SK-N-SH (cell line): ENCODE data around the gene ADAMTS17. TPM values are rescaled to one million over a fixed set of nuclear protein-coding genes. Genes with fewer than 3 reads are reported as not detected.

Source experiments
- CTCF ChIA-PET: fragments of 300-600, 350-600 bp; formaldehyde crosslinking; extraction: SDS; loops from one replicate; lab custom pipeline; 2021; lab: Yijun Ruan, JAX
- POLR2A ChIA-PET: fragments of 350-600 bp; sonication (Branson Sonifier 250); formaldehyde crosslinking; extraction: SDS; loops from one replicate; lab custom pipeline; 2020; ENCODE audit warnings: antibody characterized with exemption, inconsistent platforms; lab: Yijun Ruan, JAX
- DNase-seq: peaks from one replicate; pipeline ENCODE4 v3.0.0; 2012
- H2AFZ ChIP-seq: fragments of 200-600 bp; sonication (generic); 2 replicates; pipeline ENCODE4 v1.8.1; 2016; ENCODE audit warnings: antibody characterized with exemption, mild to moderate bottlenecking, low read depth
- H3F3A ChIP-seq: fragments of 200-600 bp; sonication (generic); replicated peaks from 2 replicates; pipeline ENCODE3; 2016; ENCODE audit warnings: antibody characterized with exemption, mild to moderate bottlenecking; ENCODE audit not compliant: insufficient read depth
- H3K27ac ChIP-seq, 2 experiments: fragments of 200-500 bp in 1 of 2; fragments of 200-600 bp in 1 of 2; sonication (Bioruptor generic) in 1 of 2; sonication (generic), shearing (Covaris generic) in 1 of 2; 2 replicates each; pipeline versions ENCODE4 v1.5.1 to v1.6.1; 2014 to 2016; ENCODE audit warnings: low read depth in 2 of 2, inconsistent platforms in 1 of 2, low read length in 1 of 2, mild to moderate bottlenecking in 1 of 2, mixed read lengths in 1 of 2
- H3K27me3 ChIP-seq: fragments of 200-600 bp; sonication (generic), shearing (Covaris generic); 2 replicates; pipeline ENCODE4 v1.6.1; 2016; ENCODE audit warnings: mixed run types; ENCODE audit not compliant: insufficient read depth
- H3K36me3 ChIP-seq, 2 experiments: fragments of 200-500 bp in 1 of 2; fragments of 200-600 bp in 1 of 2; sonication (Bioruptor generic) in 1 of 2; sonication (generic) in 1 of 2; replicated peaks in 1 of 2; 2 replicates each; pipeline versions ENCODE3 to v1.5.1; 2014 to 2016; ENCODE audit warnings: low read length in 1 of 2, mild to moderate bottlenecking in 1 of 2; ENCODE audit not compliant: insufficient read depth in 2 of 2, control insufficient read depth in 1 of 2
- H3K4me1 ChIP-seq, 2 experiments: fragments of 200-500 bp in 1 of 2; fragments of 200-600 bp in 1 of 2; sonication (Bioruptor generic) in 1 of 2; sonication (generic), shearing (Covaris generic) in 1 of 2; 2 replicates each; pipeline versions ENCODE4 v1.5.1 to v1.6.1; 2014 to 2016; ENCODE audit warnings: low read depth in 1 of 2, low read length in 1 of 2, mixed run types in 1 of 2; ENCODE audit not compliant: insufficient read depth in 2 of 2, control insufficient read depth in 1 of 2
- H3K4me2 ChIP-seq: fragments of 200-600 bp; sonication (generic), shearing (Covaris generic); 2 replicates; pipeline ENCODE4 v1.6.1; 2017; ENCODE audit warnings: mixed run types
- H3K4me3 ChIP-seq, 2 experiments: fragments of 200-500 bp in 1 of 2; fragments of 200-600 bp in 1 of 2; sonication (Bioruptor generic) in 1 of 2; sonication (generic), shearing (Covaris generic) in 1 of 2; 2 replicates each; pipeline versions ENCODE4 v1.5.1 to v1.8.1; 2014 to 2016; ENCODE audit warnings: low read depth in 2 of 2, inconsistent platforms in 1 of 2, low read length in 1 of 2, mild to moderate bottlenecking in 1 of 2, mixed read lengths in 1 of 2, moderate library complexity in 1 of 2
- H3K79me2 ChIP-seq: fragments of 200-600 bp; sonication (generic); 2 replicates; pipeline ENCODE4 v1.8.1; 2017; ENCODE audit warnings: mild to moderate bottlenecking; ENCODE audit not compliant: insufficient read depth
- H3K9ac ChIP-seq: fragments of 200-600 bp; sonication (generic); 2 replicates; pipeline ENCODE4 v1.6.1; 2017; ENCODE audit warnings: mixed run types
- H3K9me2 ChIP-seq: fragments of 200-600 bp; sonication (generic); 2 replicates; pipeline ENCODE4 v1.6.1; 2017; ENCODE audit warnings: mixed run types
- H3K9me3 ChIP-seq: fragments of 200-600 bp; sonication (generic); 2 replicates; pipeline ENCODE4 v1.6.1; 2017; ENCODE audit warnings: mixed run types, mild to moderate bottlenecking, moderate library complexity
- H4K20me1 ChIP-seq: fragments of 200-600 bp; sonication (generic); 2 replicates; pipeline ENCODE4 v1.6.1; 2017; ENCODE audit warnings: mild to moderate bottlenecking, mixed run types; ENCODE audit not compliant: insufficient read depth
- ELF1 ChIP-seq: IDR thresholded peaks from 2 replicates; pipeline ENCODE4 v1.4.0; 2012
- EP300 ChIP-seq, 2 experiments: IDR thresholded peaks; 2 replicates each; pipeline versions ENCODE4 v1.4.0 to v1.6.1; 2012; ENCODE audit warnings: borderline replicate concordance in 1 of 2, low read depth in 1 of 2, low read length in 1 of 2
- FOSL2 ChIP-seq: IDR thresholded peaks from 2 replicates; pipeline ENCODE4 v1.4.0; 2012; ENCODE audit warnings: low read depth, mild to moderate bottlenecking, moderate library complexity, borderline replicate concordance
- FOXM1 ChIP-seq: IDR thresholded peaks from 2 replicates; pipeline ENCODE4 v1.4.0; 2012; ENCODE audit warnings: low read depth, mild to moderate bottlenecking
- GATA2 ChIP-seq: sonication (generic); formaldehyde crosslinking; IDR thresholded peaks from 2 replicates; pipeline ENCODE4 v1.5.0; 2020; ENCODE audit warnings: mild to moderate bottlenecking, missing genetic modification reagents
- MEF2A ChIP-seq: IDR thresholded peaks from 2 replicates; pipeline ENCODE4 v1.4.0; 2012; ENCODE audit warnings: low read depth, borderline replicate concordance
- MXI1 ChIP-seq: IDR thresholded peaks from 2 replicates; pipeline ENCODE4 v1.6.1; 2012; ENCODE audit warnings: mild to moderate bottlenecking, low read depth, low read length, improper control_type of control experiment
- NFIC ChIP-seq: IDR thresholded peaks from 2 replicates; pipeline ENCODE4 v1.4.0; 2012; ENCODE audit warnings: borderline replicate concordance
- NRF1 ChIP-seq: IDR thresholded peaks from 2 replicates; pipeline ENCODE4 v1.6.1; 2012; ENCODE audit warnings: low read depth, mild to moderate bottlenecking, low read length
- RAD21 ChIP-seq: IDR thresholded peaks from 2 replicates; pipeline ENCODE4 v1.6.1; 2012; ENCODE audit warnings: mild to moderate bottlenecking, low read length
- RCOR1 ChIP-seq: fragments of 150-350 bp; IDR thresholded peaks from 2 replicates; pipeline ENCODE4 v1.6.1; 2017; ENCODE audit warnings: antibody characterized with exemption, low read length
- RFX5 ChIP-seq: IDR thresholded peaks from 2 replicates; pipeline ENCODE4 v1.6.1; 2012; ENCODE audit warnings: mild to moderate bottlenecking, improper control_type of control experiment, low read length
- SMC3 ChIP-seq: IDR thresholded peaks from 2 replicates; pipeline ENCODE4 v1.6.1; 2012; ENCODE audit warnings: low read depth, low read length, improper control_type of control experiment
- TAF1 ChIP-seq: IDR thresholded peaks from 2 replicates; pipeline ENCODE4 v1.6.1; 2012; ENCODE audit warnings: low read depth, mild to moderate bottlenecking, low read length, moderate library complexity, borderline replicate concordance
- TCF12 ChIP-seq: IDR thresholded peaks from 2 replicates; pipeline ENCODE4 v1.4.0; 2012
- YY1 ChIP-seq: IDR thresholded peaks from 2 replicates; pipeline ENCODE4 v1.4.0; 2012; ENCODE audit warnings: low read depth, mild to moderate bottlenecking
- whole genome bisulfite sequencing: methylation state at CpG from one replicate; pipeline ENCODE4 v1.1.6; 2017; ENCODE audit warnings: low lambda C conversion rate; 5-methylcytosine and 5-hydroxymethylcytosine counted together
- polyA plus RNA-seq, 3 experiments: library from polyadenylated mRNA; depleted of rRNA; stranded (reverse); fragments of >200 nt; gene quantifications; 2 replicates each; pipeline ENCODE4 v1.2.3, GENCODE V29; 2012
- TF ChIP-seq, protein P1 (sequence below): IDR thresholded peaks from 2 replicates; pipeline ENCODE4; 2012
- TF ChIP-seq, protein P2 (sequence below): IDR thresholded peaks from 2 replicates; pipeline ENCODE4 v1.4.0; 2012; ENCODE audit warnings: low read depth, borderline replicate concordance
- TF ChIP-seq, protein P3 (sequence below): fragments of 150-350 bp; IDR thresholded peaks from 2 replicates; pipeline ENCODE4 v1.6.1; 2017; ENCODE audit warnings: antibody characterized with exemption, low read length, low read depth, borderline replicate concordance
- TF ChIP-seq, protein P4 (sequence below): fragments of 150-350 bp; IDR thresholded peaks from 2 replicates; pipeline ENCODE4 v1.6.1; 2016; ENCODE audit warnings: mild to moderate bottlenecking, low read depth, low read length

ADAMTS17 gene
- polyA plus RNA-seq, 1 of the 3 experiments (the other 2 are of a cell fraction) = not detected

DNA sequence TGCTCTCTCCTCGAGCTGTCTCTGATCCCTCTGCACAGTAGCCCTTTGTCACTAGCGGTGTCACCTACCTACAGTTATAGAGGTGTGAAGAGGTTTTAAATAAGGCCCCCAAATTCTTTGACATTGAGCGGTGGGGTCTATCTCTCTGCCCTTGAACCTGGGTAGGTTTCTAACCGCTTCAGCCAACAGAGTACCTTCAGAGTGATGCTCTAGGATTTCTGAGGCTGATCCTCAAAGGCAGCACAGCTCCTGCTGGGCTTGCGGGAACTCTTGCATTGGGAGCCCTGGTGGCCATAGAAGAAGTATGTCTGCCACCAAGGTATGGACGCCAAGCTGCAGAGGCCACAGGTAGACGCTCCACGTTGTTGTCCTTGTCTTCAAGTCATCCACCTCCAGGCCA is 35.7 kb downstream of the ADAMTS17 start:
- Histone ChIP-seq H3K4me3 (no peak overlapping the region), H3K27me3 (no peaks in the 10 kb centered on the region), H3K9me3 (no peaks in the 10 kb centered on the region), H2AFZ (no peak overlapping the region), H3K27ac (no peak overlapping the region), H3F3A (no peaks in the 10 kb centered on the region), H3K4me2 (no peak overlapping the region), H4K20me1 (no peaks in the 10 kb centered on the region), H3K36me3 (no peaks in the 10 kb centered on the region), H3K9me2 (no peaks in the 10 kb centered on the region), H3K79me2 (no peaks in the 10 kb centered on the region), H3K4me1 (peaks cover 0 to 7% of the 10 kb centered on the region in 2 experiments; a peak in 1 of 4 replicates), H3K9ac (no peak overlapping the region)
- CTCF ChIA-PET = no interaction called here
- POLR2A ChIA-PET = no interaction called here
- TF ChIP-seq, protein P1, sequence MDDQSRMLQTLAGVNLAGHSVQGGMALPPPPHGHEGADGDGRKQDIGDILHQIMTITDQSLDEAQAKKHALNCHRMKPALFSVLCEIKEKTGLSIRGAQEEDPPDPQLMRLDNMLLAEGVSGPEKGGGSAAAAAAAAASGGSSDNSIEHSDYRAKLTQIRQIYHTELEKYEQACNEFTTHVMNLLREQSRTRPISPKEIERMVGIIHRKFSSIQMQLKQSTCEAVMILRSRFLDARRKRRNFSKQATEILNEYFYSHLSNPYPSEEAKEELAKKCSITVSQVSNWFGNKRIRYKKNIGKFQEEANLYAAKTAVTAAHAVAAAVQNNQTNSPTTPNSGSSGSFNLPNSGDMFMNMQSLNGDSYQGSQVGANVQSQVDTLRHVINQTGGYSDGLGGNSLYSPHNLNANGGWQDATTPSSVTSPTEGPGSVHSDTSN = no peak
- TF ChIP-seq, protein P2, sequence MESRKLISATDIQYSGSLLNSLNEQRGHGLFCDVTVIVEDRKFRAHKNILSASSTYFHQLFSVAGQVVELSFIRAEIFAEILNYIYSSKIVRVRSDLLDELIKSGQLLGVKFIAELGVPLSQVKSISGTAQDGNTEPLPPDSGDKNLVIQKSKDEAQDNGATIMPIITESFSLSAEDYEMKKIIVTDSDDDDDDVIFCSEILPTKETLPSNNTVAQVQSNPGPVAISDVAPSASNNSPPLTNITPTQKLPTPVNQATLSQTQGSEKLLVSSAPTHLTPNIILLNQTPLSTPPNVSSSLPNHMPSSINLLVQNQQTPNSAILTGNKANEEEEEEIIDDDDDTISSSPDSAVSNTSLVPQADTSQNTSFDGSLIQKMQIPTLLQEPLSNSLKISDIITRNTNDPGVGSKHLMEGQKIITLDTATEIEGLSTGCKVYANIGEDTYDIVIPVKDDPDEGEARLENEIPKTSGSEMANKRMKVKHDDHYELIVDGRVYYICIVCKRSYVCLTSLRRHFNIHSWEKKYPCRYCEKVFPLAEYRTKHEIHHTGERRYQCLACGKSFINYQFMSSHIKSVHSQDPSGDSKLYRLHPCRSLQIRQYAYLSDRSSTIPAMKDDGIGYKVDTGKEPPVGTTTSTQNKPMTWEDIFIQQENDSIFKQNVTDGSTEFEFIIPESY = no peak
- DNase-seq = no peak
- 33% methylated on average over 8 of the region's 8 CpGs for WGBS

DNA sequence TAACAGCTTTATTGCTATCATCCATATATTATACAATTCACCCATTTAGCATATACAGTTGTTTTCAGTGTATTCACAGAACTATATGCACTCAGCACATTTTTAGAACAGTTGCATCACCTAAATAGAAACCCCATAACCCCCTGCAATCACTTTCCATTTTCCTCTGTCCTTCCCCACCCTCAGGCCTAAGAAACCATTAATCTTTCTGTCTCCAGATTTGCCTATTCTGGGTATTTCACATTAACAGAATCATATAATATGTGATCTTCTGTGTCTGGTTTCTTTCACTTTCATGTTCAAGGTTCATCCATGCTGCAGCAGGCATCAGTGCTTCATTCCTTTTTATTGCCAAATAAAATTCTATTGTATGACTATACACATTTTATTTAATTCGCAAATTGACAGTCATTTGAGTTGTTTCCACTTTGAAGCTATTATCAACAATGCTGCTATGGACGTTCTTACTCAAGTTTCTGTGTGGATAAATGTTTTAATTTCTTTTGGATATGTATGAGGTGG is 39.8 kb downstream of the ADAMTS17 start:
- H2AFZ ChIP-seq = no peak overlapping the region
- no peak for DNase-seq
- no peaks in the 10 kb centered on the region for H3K4me1 ChIP-seq
- H3K4me2 ChIP-seq = no peak overlapping the region
- no peak overlapping the region for H3K27ac ChIP-seq
- H4K20me1 ChIP-seq = no peaks in the 10 kb centered on the region
- no peaks in the 10 kb centered on the region for H3K36me3 ChIP-seq
- no peaks in the 10 kb centered on the region for H3K79me2 ChIP-seq
- H3K4me3 ChIP-seq = no peak overlapping the region
- WGBS = 5% methylated on average over 2 of the region's 2 CpGs
- no peak overlapping the region for H3K9ac ChIP-seq
- H3K9me2 ChIP-seq = no peaks in the 10 kb centered on the region
- TF ChIP-seq RCOR1 (no peak), NRF1 (no peak), TCF12 (no peak), EP300 (IDR thresholded peaks at IDR 0.05; ENCODE audit: borderline replicate concordance in 1 of 2, low read depth in 1 of 2, low read length in 1 of 2) (no peak), FOXM1 (no peak), ELF1 (no peak), YY1 (no peak), GATA2 (no peak), TAF1 (no peak), NFIC (no peak), RFX5 (no peak), SMC3 (no peak), RAD21 (no peak), MEF2A (no peak), FOSL2 (no peak), MXI1 (no peak)
- TF ChIP-seq, protein P2 = no peak
- TF ChIP-seq, protein P3, sequence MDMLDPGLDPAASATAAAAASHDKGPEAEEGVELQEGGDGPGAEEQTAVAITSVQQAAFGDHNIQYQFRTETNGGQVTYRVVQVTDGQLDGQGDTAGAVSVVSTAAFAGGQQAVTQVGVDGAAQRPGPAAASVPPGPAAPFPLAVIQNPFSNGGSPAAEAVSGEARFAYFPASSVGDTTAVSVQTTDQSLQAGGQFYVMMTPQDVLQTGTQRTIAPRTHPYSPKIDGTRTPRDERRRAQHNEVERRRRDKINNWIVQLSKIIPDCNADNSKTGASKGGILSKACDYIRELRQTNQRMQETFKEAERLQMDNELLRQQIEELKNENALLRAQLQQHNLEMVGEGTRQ = no peak
- TF ChIP-seq, protein P4, sequence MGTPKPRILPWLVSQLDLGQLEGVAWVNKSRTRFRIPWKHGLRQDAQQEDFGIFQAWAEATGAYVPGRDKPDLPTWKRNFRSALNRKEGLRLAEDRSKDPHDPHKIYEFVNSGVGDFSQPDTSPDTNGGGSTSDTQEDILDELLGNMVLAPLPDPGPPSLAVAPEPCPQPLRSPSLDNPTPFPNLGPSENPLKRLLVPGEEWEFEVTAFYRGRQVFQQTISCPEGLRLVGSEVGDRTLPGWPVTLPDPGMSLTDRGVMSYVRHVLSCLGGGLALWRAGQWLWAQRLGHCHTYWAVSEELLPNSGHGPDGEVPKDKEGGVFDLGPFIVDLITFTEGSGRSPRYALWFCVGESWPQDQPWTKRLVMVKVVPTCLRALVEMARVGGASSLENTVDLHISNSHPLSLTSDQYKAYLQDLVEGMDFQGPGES = no peak
- TF ChIP-seq, all 33 proteins: peak for 0
- Histone ChIP-seq H3K9me3 (no peaks in the 10 kb centered on the region), H3F3A (no peaks in the 10 kb centered on the region), H3K27me3 (no peaks in the 10 kb centered on the region)
- ChIA-PET POLR2A (no interaction called here), CTCF (no interaction called here)
